GM12891 (cell line): ENCODE measurements around the gene IFT20.

ENCODE experiments used
- PAX5 ChIP-seq: IDR thresholded peaks from 2 replicates; pipeline ENCODE4 v1.6.1; 2011; ENCODE audit warnings: low read length, moderate library complexity, mild to moderate bottlenecking; ENCODE audit not compliant: insufficient read depth, severe bottlenecking
- POLR2A ChIP-seq: IDR thresholded peaks from 2 replicates; pipeline ENCODE4 v1.6.1; 2011; ENCODE audit warnings: low read depth, low read length, control low read depth
- POLR2AphosphoS5 ChIP-seq: IDR thresholded peaks from 2 replicates; pipeline ENCODE4 v1.6.1; 2011; ENCODE audit warnings: low read depth, low read length, control low read depth
- POU2F2 ChIP-seq: IDR thresholded peaks from 2 replicates; pipeline ENCODE4 v1.6.1; 2011; ENCODE audit warnings: low read depth, mild to moderate bottlenecking, control low read depth, low read length, moderate library complexity
- SPI1 ChIP-seq: IDR thresholded peaks from 2 replicates; pipeline ENCODE4 v1.6.1; 2011; ENCODE audit warnings: low read depth, low read length, control low read depth
- TAF1 ChIP-seq: IDR thresholded peaks from 2 replicates; pipeline ENCODE4 v1.6.1; 2011; ENCODE audit warnings: low read depth, low read length, control low read depth

GRCh38 chr17:28298449-28298848 is 36.8 kb downstream of the IFT20 start:
- TF ChIP-seq POLR2AphosphoS5: no peak
- TF ChIP-seq POU2F2: no peak
- TF ChIP-seq POLR2A: no peak
- TF ChIP-seq TAF1: no peak
- TF ChIP-seq PAX5: no peak
- no peak for TF ChIP-seq SPI1
